SKM-1 (cell line): ENCODE measurements around the gene SSR4.

ENCODE experiments used
- DNase-seq: peaks from one replicate; lab custom pipeline; 2025; ENCODE audit not compliant: unreplicated experiment; lab: John Stamatoyannopoulos, UW

SSR4 gene

GRCh38 chrX:153769158-153769864, 25.2 kb upstream of the SSR4 start:
- DNase-seq = no peak

- no peak for DNase-seq
These were observed 24.4 kb upstream of the SSR4 start for GRCh38 chrX:153769865-153770600.

- DNase-seq = no peak
These were observed 23.7 kb upstream of the SSR4 start for GRCh38 chrX:153770601-153771414.

GRCh38 chrX:153771415-153772315, 22.8 kb upstream of the SSR4 start:
- DNase-seq = no peak

- no peak for DNase-seq
These were observed 21.9 kb upstream of the SSR4 start for GRCh38 chrX:153772316-153773217.

GRCh38 chrX:153773218-153773611, 21.3 kb upstream of the SSR4 start:
- no peak for DNase-seq

GRCh38 chrX:153773741-153774575, 20.5 kb upstream of the SSR4 start:
- DNase-seq = no peak

- no peak for DNase-seq
These were observed 19.7 kb upstream of the SSR4 start for GRCh38 chrX:153774576-153775292.

GRCh38 chrX:153775293-153776119, 19.0 kb upstream of the SSR4 start:
- no peak for DNase-seq

GRCh38 chrX:153776120-153776599, 18.3 kb upstream of the SSR4 start:
- DNase-seq = no peak

GRCh38 chrX:153776611-153777045, 17.8 kb upstream of the SSR4 start:
- DNase-seq = no peak

GRCh38 chrX:153777261-153778090, 17.0 kb upstream of the SSR4 start:
- no peak for DNase-seq

- no peak for DNase-seq
These were observed 16.3 kb upstream of the SSR4 start for GRCh38 chrX:153778181-153778580.

GRCh38 chrX:153778684-153779101, 15.8 kb upstream of the SSR4 start:
- no peak for DNase-seq

- DNase-seq = no peak
These were observed 14.4 kb upstream of the SSR4 start for GRCh38 chrX:153779891-153780677.
